22Rv1 (cell line): Measurements from ENCODE around the gene TEK.

Experiments
- ZFX ChIP-seq: fragments of 450-650 bp; IDR thresholded peaks from 2 replicates; pipeline ENCODE4 v1.6.1; 2017; ENCODE audit warnings: antibody characterized with exemption, borderline replicate concordance
- TF ChIP-seq, protein P1 (sequence below): fragments of 450-650 bp; IDR thresholded peaks from 2 replicates; pipeline ENCODE4 v1.5.1; 2017; ENCODE audit warnings: mild to moderate bottlenecking

GRCh38 chr9:27145143-27145542, 36.1 kb downstream of the TEK start:
- TF ChIP-seq, protein P1, sequence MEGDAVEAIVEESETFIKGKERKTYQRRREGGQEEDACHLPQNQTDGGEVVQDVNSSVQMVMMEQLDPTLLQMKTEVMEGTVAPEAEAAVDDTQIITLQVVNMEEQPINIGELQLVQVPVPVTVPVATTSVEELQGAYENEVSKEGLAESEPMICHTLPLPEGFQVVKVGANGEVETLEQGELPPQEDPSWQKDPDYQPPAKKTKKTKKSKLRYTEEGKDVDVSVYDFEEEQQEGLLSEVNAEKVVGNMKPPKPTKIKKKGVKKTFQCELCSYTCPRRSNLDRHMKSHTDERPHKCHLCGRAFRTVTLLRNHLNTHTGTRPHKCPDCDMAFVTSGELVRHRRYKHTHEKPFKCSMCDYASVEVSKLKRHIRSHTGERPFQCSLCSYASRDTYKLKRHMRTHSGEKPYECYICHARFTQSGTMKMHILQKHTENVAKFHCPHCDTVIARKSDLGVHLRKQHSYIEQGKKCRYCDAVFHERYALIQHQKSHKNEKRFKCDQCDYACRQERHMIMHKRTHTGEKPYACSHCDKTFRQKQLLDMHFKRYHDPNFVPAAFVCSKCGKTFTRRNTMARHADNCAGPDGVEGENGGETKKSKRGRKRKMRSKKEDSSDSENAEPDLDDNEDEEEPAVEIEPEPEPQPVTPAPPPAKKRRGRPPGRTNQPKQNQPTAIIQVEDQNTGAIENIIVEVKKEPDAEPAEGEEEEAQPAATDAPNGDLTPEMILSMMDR: no peak
- TF ChIP-seq ZFX: no peak
